Subcutaneous abdominal adipose tissue (tissue), 5 donors: ENCODE results near the gene NETO2.
"Not testable (repeated sequence)": the region's sequence is repeated elsewhere in the genome, so short reads cannot be mapped to it uniquely, and the experiment has no call there.

Source experiments
- H3K27ac ChIP-seq: one replicate; pipeline ENCODE4 v1.7.0; 2013; ENCODE audit warnings: low read depth, mild to moderate bottlenecking, inconsistent platforms, low read length, moderate library complexity
- H3K27me3 ChIP-seq, 5 donors: one replicate each; pipeline ENCODE4 v1.7.0; 2013; ENCODE audit warnings: low read length in 5 of 5, inconsistent platforms in 1 of 5; ENCODE audit not compliant: control insufficient read depth in 5 of 5, insufficient read depth in 4 of 5
- H3K36me3 ChIP-seq, 5 donors: one replicate each; pipeline ENCODE4 v1.7.0; 2013; ENCODE audit warnings: low read length in 5 of 5; ENCODE audit not compliant: control insufficient read depth in 5 of 5, insufficient read depth in 5 of 5
- H3K4me1 ChIP-seq, 5 donors: one replicate each; pipeline ENCODE4 v1.7.0; 2013; ENCODE audit warnings: low read length in 5 of 5, mild to moderate bottlenecking in 3 of 5, moderate library complexity in 1 of 5; ENCODE audit not compliant: control insufficient read depth in 5 of 5, insufficient read depth in 5 of 5
- H3K4me3 ChIP-seq, 5 donors: one replicate each; pipeline ENCODE4 v1.7.0; 2013; ENCODE audit warnings: low read length in 5 of 5, low read depth in 1 of 5
- H3K9ac ChIP-seq, 5 donors: one replicate each; pipeline ENCODE4 v1.7.0; 2013; ENCODE audit warnings: low read length in 5 of 5, mild to moderate bottlenecking in 4 of 5, moderate library complexity in 3 of 5
- H3K9me3 ChIP-seq, 5 donors: one replicate each; pipeline ENCODE4 v1.7.0; 2013; ENCODE audit warnings: low read length in 5 of 5; ENCODE audit not compliant: control insufficient read depth in 5 of 5
- donor health status: healthy.
- donor health status: healthy.
- donor health status: healthy.
- donor health status: healthy.
- donor health status: healthy.

The NETO2 gene

GRCh38 chr16:47069313-47069712 lies 74.4 kb downstream of the NETO2 start:
- no peak overlapping the region for H3K4me3 ChIP-seq
- no peaks in the 10 kb centered on the region for H3K27me3 ChIP-seq

GRCh38 chr16:47067203-47067602 lies 76.5 kb downstream of the NETO2 start:
- H3K9me3 ChIP-seq: peaks cover 0 to 6% (median 0%) of the 10 kb centered on the region in 5 donors

More at GRCh38 chr16:47069313-47069712, 74.4 kb downstream of the NETO2 start:
- H3K9ac ChIP-seq: no peak overlapping the region
- no peaks in the 10 kb centered on the region for H3K9me3 ChIP-seq
- H3K36me3 ChIP-seq: no peaks in the 10 kb centered on the region
- no peak overlapping the region for H3K27ac ChIP-seq
- H3K4me1 ChIP-seq: no peaks in the 10 kb centered on the region

DNA sequence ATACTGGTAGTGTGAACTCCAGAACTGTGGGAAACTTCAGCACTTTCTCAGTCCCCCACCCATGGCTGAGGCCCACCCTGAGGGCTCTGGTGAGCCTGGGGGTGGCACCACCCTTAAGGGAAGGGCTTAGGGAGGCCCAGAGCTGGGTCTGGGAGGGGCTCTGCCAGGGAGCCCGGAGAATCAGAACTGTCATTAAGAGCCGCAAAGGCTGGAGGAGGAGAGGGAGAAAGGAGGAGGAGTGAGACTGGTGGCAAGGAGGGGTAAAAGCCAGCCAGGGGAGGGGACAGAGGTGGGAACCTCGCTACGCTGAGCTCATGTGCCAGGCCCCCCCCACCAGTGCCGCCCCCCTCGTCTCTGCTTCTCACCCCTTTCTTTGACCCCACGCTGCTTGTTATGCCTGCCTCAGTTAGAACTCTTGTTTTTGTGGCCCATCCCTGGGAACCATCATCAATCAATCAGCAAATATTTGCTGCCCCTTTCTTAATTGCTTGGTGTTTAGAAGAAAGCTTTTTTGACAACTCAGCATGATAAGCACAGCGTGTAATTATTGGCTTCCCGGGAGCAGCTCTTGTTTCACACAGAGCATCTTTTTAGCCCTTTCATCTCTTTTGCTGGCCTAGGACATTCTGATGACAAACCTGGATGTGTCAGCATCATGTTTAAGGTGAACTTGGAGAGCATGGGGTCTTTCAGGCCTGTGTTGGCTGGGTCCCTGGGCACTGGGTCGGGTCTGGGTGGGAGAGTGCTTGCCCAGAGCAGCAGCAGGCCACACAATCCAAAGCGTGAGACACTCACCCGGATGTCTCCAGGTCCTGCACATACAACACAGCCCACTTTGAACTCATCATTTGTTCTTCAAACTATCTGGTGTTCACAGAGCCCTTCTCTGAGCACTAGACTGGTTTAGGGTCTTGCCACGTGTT lies 77.7 kb downstream of the NETO2 start:
- H3K27ac ChIP-seq: no peak overlapping the region
- H3K9ac ChIP-seq: no peak overlapping the region
- no peak overlapping the region for H3K4me3 ChIP-seq
- no peaks in the 10 kb centered on the region for H3K4me1 ChIP-seq
- peaks cover 0 to 7% (median 0%) of the 10 kb centered on the region in 5 donors for H3K27me3 ChIP-seq
- H3K9me3 ChIP-seq: peaks cover 0 to 6% (median 0%) of the 10 kb centered on the region in 5 donors
- no peaks in the 10 kb centered on the region for H3K36me3 ChIP-seq

More at GRCh38 chr16:47067203-47067602, 76.5 kb downstream of the NETO2 start:
- Histone ChIP-seq H3K36me3 (no peaks in the 10 kb centered on the region), H3K9ac (no peak overlapping the region), H3K27ac (no peak overlapping the region), H3K27me3 (no peaks in the 10 kb centered on the region), H3K4me3 (no peak overlapping the region), H3K4me1 (no peaks in the 10 kb centered on the region)

- H3K27me3 ChIP-seq: peaks cover 0 to 8% (median 0%) of the 10 kb centered on the region in 5 donors
- peaks cover 0 to 6% (median 0%) of the 10 kb centered on the region in 5 donors for H3K9me3 ChIP-seq
- H3K27ac ChIP-seq: no peak overlapping the region
- no peak overlapping the region for H3K4me3 ChIP-seq
- no peak overlapping the region for H3K9ac ChIP-seq
- H3K4me1 ChIP-seq: no peaks in the 10 kb centered on the region
- no peaks in the 10 kb centered on the region for H3K36me3 ChIP-seq
Measured at GRCh38 chr16:47064775-47065174, 79.0 kb downstream of the NETO2 start.

GRCh38 chr16:47063011-47063724 lies 80.6 kb downstream of the NETO2 start:
- H3K9ac ChIP-seq: no peak overlapping the region
- H3K9me3 ChIP-seq: peaks cover 0 to 6% (median 0%) of the 10 kb centered on the region in 5 donors
- peaks cover 0 to 3% (median 0%) of the 10 kb centered on the region in 5 donors for H3K4me1 ChIP-seq
- H3K4me3 ChIP-seq: no peak overlapping the region
- H3K36me3 ChIP-seq: no peaks in the 10 kb centered on the region
- no peak overlapping the region for H3K27ac ChIP-seq
- H3K27me3 ChIP-seq: peaks cover 0 to 11% (median 0%) of the 10 kb centered on the region in 5 donors

DNA sequence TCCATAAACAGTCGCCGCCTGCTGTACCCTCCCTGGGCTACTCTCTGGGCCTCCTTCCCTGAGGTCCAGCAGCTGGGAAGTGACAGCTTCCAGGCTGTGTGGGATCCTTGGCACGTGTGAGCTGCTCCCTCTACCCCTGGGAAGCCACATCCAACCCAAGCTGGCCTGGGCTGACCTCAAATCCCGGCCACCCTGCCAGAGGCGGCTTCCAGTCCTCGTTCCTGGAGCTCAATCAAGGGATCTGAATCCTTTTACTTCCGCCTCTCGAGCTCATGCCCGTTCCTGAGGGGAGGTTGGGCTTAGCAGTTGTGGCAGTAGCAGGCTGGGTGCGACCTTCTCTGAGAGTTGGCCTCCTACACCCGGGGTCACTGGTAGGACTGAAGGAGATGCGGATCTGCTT lies 82.5 kb downstream of the NETO2 start:
- H3K4me3 ChIP-seq: no peak overlapping the region
- peaks cover 0 to 6% (median 0%) of the 10 kb centered on the region in 5 donors for H3K9me3 ChIP-seq
- no peak overlapping the region for H3K27ac ChIP-seq
- peaks cover 0 to 11% (median 0%) of the 10 kb centered on the region in 5 donors for H3K27me3 ChIP-seq
- H3K9ac ChIP-seq: no peak overlapping the region
- H3K36me3 ChIP-seq: no peaks in the 10 kb centered on the region
- peaks cover 0 to 3% (median 0%) of the 10 kb centered on the region in 5 donors for H3K4me1 ChIP-seq

DNA sequence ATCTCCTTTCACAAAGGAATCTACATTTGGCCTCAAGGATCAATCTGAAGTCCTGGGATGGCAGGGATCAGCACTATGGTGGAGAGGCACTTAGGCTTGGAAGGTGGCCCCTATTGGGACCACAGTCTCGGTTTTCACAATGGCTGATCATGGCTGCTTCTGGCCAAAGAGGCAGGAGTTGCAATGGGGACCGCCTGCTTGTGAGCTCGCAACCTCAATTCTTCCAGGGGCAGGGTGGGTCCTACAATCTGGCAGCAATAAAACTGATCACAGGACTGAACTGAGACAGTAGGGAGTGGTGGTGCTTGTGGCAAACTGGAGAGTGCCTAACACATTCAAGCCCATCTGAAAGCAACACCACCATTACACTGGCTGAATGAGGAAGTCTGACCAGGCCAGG lies 83.1 kb downstream of the NETO2 start:
- no peak overlapping the region for H3K9ac ChIP-seq
- no peaks in the 10 kb centered on the region for H3K36me3 ChIP-seq
- H3K27me3 ChIP-seq: peaks cover 0 to 13% (median 4%) of the 10 kb centered on the region in 5 donors
- H3K4me1 ChIP-seq: peaks cover 0 to 3% (median 0%) of the 10 kb centered on the region in 5 donors
- H3K27ac ChIP-seq: no peak overlapping the region
- H3K4me3 ChIP-seq: no peak overlapping the region
- peaks cover 0 to 6% (median 0%) of the 10 kb centered on the region in 5 donors for H3K9me3 ChIP-seq

DNA sequence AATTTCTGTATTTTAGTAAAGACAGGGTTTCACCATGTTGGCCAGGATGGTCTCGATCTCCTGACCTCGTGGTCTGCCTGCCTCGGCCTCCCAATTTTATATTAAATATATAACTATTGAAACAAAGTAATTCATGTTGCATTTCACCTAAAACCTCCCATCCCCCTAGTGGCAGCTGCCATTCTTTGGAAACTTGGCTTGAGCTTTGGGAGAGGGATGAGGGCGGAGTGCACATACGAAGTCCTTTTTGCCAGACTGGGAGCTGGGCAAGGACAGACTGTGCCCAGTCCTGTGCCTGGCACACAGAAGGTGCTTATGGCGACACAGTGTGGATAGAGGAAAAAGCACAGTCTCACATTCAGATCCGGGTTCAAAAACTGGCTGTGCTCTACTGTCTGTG lies 83.8 kb downstream of the NETO2 start:
- H3K9ac ChIP-seq: no peak overlapping the region
- peaks cover 0 to 3% (median 0%) of the 10 kb centered on the region in 5 donors for H3K4me1 ChIP-seq
- peaks cover 0 to 14% (median 4%) of the 10 kb centered on the region in 5 donors for H3K27me3 ChIP-seq
- no peaks in the 10 kb centered on the region for H3K36me3 ChIP-seq
- H3K9me3 ChIP-seq: peaks cover 0 to 6% (median 0%) of the 10 kb centered on the region in 5 donors
- H3K27ac ChIP-seq: no peak overlapping the region
- no peak overlapping the region for H3K4me3 ChIP-seq

GRCh38 chr16:47059130-47059529 lies 84.6 kb downstream of the NETO2 start:
- not testable (repeated sequence) for H3K4me3 ChIP-seq, H3K27ac ChIP-seq, H3K9ac ChIP-seq, H3K36me3 ChIP-seq, H3K9me3 ChIP-seq, H3K4me1 ChIP-seq
- peaks cover 0 to 14% (median 4%) of the 10 kb centered on the region in 5 donors for H3K27me3 ChIP-seq
